Duodenal mucosa (tissue), 2 donors: ENCODE results near the gene SNRNP40.

Source experiments
- H3K27ac ChIP-seq: one replicate; pipeline ENCODE4 v1.7.0; 2013; ENCODE audit warnings: low read depth, low read length
- H3K27me3 ChIP-seq, 2 donors: one replicate each; pipeline ENCODE4 v1.7.0; 2013; ENCODE audit warnings: low read length in 2 of 2, control low read depth in 1 of 2; ENCODE audit not compliant: insufficient read depth in 2 of 2, control insufficient read depth in 1 of 2
- H3K36me3 ChIP-seq, 2 donors: one replicate each; pipeline ENCODE4 v1.7.0; 2013; ENCODE audit warnings: low read length in 2 of 2, control low read depth in 1 of 2; ENCODE audit not compliant: insufficient read depth in 2 of 2, control insufficient read depth in 1 of 2
- H3K4me1 ChIP-seq, 2 donors: one replicate each; pipeline ENCODE4 v1.7.0; 2013; ENCODE audit warnings: low read length in 2 of 2, control low read depth in 1 of 2; ENCODE audit not compliant: insufficient read depth in 2 of 2, control insufficient read depth in 1 of 2
- H3K4me3 ChIP-seq, 2 donors: one replicate each; pipeline ENCODE4 v1.7.0; 2013; ENCODE audit warnings: low read length in 2 of 2, low read depth in 1 of 2
- H3K9ac ChIP-seq, 2 donors: one replicate each; pipeline ENCODE4 v1.7.0; 2013; ENCODE audit warnings: low read length in 2 of 2, low read depth in 1 of 2
- H3K9me3 ChIP-seq, 2 donors: one replicate each; pipeline ENCODE4 v1.7.0; 2013; ENCODE audit warnings: low read length in 2 of 2, control low read depth in 1 of 2; ENCODE audit not compliant: control insufficient read depth in 1 of 2

SNRNP40 gene

DNA sequence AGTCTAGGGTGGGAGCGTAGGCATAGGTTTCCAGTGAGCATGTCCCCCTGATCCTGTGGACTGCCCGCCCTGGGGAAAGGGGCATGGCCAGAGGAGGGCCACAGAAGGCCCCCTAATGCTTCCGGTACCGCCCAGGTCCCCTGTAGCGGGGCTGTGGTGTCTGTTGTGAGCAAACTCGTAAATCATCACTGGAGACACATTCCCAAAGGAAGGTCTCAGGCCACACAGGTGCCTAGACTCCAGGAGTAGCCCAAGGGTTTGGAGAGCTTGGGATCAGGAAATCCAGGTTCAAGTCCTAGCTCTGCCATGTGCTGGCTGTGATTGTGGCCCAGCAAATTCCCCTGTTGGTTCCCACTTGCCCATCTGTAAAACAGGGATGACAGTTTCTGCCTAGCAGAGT is 77.1 kb downstream of the SNRNP40 start:
- no peak overlapping the region for H3K27ac ChIP-seq
- no peaks in the 10 kb centered on the region for H3K27me3 ChIP-seq
- no peak overlapping the region for H3K4me3 ChIP-seq
- no peaks in the 10 kb centered on the region for H3K9me3 ChIP-seq
- no peaks in the 10 kb centered on the region for H3K36me3 ChIP-seq
- no peak overlapping the region for H3K9ac ChIP-seq
- peaks cover 22% of the 10 kb centered on the region in 2 donors for H3K4me1 ChIP-seq

DNA sequence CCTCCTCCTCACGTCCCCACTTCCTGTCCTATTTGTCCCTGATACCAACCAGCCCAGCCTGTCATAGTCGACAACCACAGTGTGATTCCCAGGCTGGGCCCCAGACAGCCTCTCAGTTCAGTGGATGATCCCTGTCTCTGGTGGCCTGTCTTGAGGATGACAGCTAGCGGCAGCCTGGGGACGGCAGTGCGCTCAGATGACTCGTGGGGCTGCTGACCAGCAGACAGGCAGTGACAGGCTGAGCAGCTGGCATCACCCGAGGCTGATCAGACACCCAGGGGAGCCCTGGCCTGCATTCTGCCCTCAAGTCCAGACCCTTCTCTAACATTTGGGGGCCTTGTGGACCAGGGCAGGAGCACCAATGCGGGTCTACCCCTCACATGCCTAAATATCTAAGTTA is 77.9 kb downstream of the SNRNP40 start:
- H3K36me3 ChIP-seq = no peaks in the 10 kb centered on the region
- no peaks in the 10 kb centered on the region for H3K9me3 ChIP-seq
- H3K27ac ChIP-seq = no peak overlapping the region
- no peak overlapping the region for H3K4me3 ChIP-seq
- H3K27me3 ChIP-seq = no peaks in the 10 kb centered on the region
- no peak overlapping the region for H3K9ac ChIP-seq
- H3K4me1 ChIP-seq = peaks cover 14 to 15% of the 10 kb centered on the region in 2 donors

DNA sequence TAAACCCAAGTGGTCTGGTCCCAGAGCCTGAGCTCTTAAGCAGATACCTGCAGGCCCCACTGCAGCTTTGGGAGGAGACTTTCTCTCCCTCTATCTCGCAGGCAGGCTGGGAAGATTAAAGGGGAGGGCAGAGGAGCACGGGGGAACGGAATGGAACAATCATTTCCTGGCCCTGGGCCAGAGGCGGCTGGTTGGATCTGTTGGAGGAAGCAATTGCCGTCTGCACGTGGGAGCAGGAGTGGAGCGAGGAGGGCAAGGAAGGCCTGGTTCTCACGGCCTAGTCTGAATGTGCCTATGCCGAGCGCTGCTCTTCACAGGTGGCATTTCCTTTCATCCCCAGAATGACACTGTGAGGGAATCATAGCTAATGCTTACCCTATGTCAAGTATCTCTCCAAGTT is 80.6 kb downstream of the SNRNP40 start:
- Histone ChIP-seq H3K36me3 (no peaks in the 10 kb centered on the region), H3K9me3 (peaks cover 0 to 5% of the 10 kb centered on the region in 2 donors), H3K27me3 (no peaks in the 10 kb centered on the region), H3K27ac (no peak overlapping the region), H3K4me3 (no peak overlapping the region), H3K4me1 (peaks cover 6 to 8% of the 10 kb centered on the region in 2 donors), H3K9ac (no peak overlapping the region)

DNA sequence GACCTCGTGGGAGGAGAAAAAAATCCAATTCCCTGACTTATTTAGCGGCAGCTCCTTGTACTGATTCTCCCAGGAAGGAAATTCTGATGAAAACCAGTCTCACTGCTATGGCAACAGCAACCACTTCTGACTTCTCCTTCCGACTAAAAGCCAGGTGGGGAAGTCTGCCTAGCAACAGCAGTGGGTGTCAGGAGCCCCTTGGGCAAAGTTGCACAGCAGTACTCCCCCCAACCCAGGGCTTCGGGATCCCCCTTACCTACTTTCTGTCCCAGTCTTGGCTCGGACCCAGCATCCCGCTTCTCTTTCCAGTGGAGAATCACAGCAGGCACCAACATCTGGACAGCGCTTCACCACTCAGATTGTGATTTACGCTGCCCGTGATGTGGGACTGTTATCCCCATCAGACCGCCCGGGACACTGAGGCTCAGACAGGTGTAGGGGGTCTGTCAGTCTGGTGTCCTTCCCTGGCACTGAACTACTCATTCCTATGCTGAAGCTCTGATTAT is 81.5 kb downstream of the SNRNP40 start:
- Histone ChIP-seq H3K27ac (no peak overlapping the region), H3K27me3 (no peaks in the 10 kb centered on the region), H3K9ac (no peak overlapping the region)

DNA sequence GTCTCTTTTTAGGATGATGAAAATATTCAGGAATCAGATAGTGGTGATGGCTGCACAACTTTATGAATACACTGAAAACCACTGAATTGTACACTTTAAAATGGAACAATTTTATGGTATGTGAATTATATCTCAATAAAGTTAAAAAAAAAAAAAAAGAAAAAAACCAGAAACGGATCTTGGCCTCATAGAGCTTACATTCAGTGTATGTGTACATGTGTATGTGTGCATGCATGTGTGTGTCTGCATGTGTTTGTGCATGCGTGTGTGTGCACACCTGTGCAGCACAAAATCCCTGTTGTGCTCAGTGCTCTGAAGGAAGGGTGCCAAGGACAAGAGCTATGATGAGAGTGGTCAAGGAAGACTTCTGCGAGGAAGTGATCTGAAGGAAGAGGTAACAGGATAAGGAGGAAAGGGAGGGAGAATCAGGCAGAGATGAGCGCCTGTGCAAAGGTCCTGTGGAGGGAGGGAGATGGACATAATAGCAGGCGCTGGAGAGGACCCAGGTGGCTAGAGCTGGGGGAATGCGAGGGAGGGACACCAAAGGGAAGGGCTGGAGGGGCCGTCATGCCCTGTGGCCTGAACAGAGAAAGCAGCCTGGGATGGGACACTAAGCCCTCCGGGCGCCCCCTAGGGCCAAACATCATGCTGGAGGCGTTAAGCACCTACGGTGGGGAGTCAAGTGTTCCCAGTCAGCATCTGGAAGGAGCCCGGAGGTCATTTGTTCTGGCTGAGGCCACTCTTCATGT is 82.1 kb downstream of the SNRNP40 start:
- Histone ChIP-seq H3K9me3 (peaks cover 0 to 5% of the 10 kb centered on the region in 2 donors), H3K27me3 (no peaks in the 10 kb centered on the region), H3K36me3 (no peaks in the 10 kb centered on the region), H3K4me1 (peaks cover 6 to 8% of the 10 kb centered on the region in 2 donors), H3K27ac (no peak overlapping the region), H3K4me3 (no peak overlapping the region), H3K9ac (no peak overlapping the region)

More for the DNA sequence above, 81.5 kb downstream of the SNRNP40 start:
- Histone ChIP-seq H3K9me3 (peaks cover 0 to 5% of the 10 kb centered on the region in 2 donors), H3K4me3 (no peak overlapping the region), H3K36me3 (no peaks in the 10 kb centered on the region), H3K4me1 (peaks cover 6 to 8% of the 10 kb centered on the region in 2 donors)
